Heart left ventricle (tissue), 13 donors: ENCODE results near the gene MRPS6.

Experiments
- CTCF ChIP-seq, 12 donors: fragments of 200-600 bp; sonication (generic) in 4 of 12; IDR thresholded peaks; one replicate each; pipeline versions ENCODE4 v1.5.0 to v1.8.0; 2018 to 2022; ENCODE audit warnings: antibody characterized with exemption in 12 of 12, mild to moderate bottlenecking in 5 of 12
- POLR2A ChIP-seq, 2 donors: fragments of 450-650 bp; IDR thresholded peaks; one replicate each; pipeline ENCODE4 v1.6.1; 2017; ENCODE audit warnings: antibody characterized with exemption in 2 of 2, mild to moderate bottlenecking in 2 of 2, moderate library complexity in 2 of 2
- donor health status: ischemic (EF 13 %, LVEDD 7.1; RV severe dilation, severe dysfunction).
- donor health status: DM: no; HTN: yes; CAD: no.
- donor health status: DM: no; HTN: no; CAD: no.
- donor health status: ischemic (EF 25% LVEDD 6.9; RV normal size, moderate dysfunction).
- donor health status: ischemic (EF 25% LVEDD 5.7; RV mildly dilated, moderate dysfunction).
- donor health status: ischemic (EF 35%, LVEDD 5.7; RV mildly dilated, moderate dysfunction).
- donor health status: nonischemic (EF 11% LVEDD 7.7; RV severe dilation, severe dysfunction).
- donor health status: DM: yes; HTN: yes; CAD: no.
- donor health status: PGD.
- donor health status: ischemic (EF 29% LVEDD 5.4; RV normal size, mild dysfunction).
- donor health status: nonischemic (EF 23%, LVEDD 6.1; RV moderate dilation, normal function).

GRCh38 chr21:34143685-34144182 is 70.4 kb downstream of the MRPS6 start:
- no peak for TF ChIP-seq CTCF (IDR thresholded peaks at IDR 0.05)
- no peak for TF ChIP-seq POLR2A (IDR thresholded peaks at IDR 0.05)
